Smooth muscle cell (in vitro differentiated cells): ENCODE measurements around the gene FCSK. TPM values are rescaled to one million over a fixed set of nuclear protein-coding genes. Genes with fewer than 3 reads are reported as not detected.

Experiments used
- DNase-seq: peaks from one replicate; lab custom pipeline; 2025; ENCODE audit not compliant: unreplicated experiment; lab: John Stamatoyannopoulos, UW
- H2AFZ ChIP-seq: fragments of 200-600 bp; sonication (generic); 2 replicates; pipeline ENCODE4 v1.6.0; 2016; ENCODE audit warnings: antibody characterized with exemption, low read depth, mild to moderate bottlenecking
- H3F3A ChIP-seq: fragments of 200-600 bp; sonication (generic); 2 replicates; pipeline ENCODE4 v1.6.0; 2017; ENCODE audit warnings: antibody characterized with exemption, low read depth
- H3K27ac ChIP-seq: fragments of 200-600 bp; sonication (generic); 2 replicates; pipeline ENCODE4 v1.5.1; 2016; ENCODE audit warnings: low read depth, mild to moderate bottlenecking
- H3K27me3 ChIP-seq: fragments of 200-600 bp; sonication (generic); 2 replicates; pipeline ENCODE4 v1.6.1; 2016; ENCODE audit warnings: low read depth, mild to moderate bottlenecking
- H3K36me3 ChIP-seq: fragments of 200-600 bp; sonication (generic); 2 replicates; pipeline ENCODE4 v1.5.1; 2016; ENCODE audit warnings: low read depth
- H3K4me1 ChIP-seq: fragments of 200-600 bp; sonication (generic); 2 replicates; pipeline ENCODE4 v1.5.1; 2016; ENCODE audit warnings: low read depth
- H3K4me2 ChIP-seq: fragments of 200-600 bp; sonication (generic); 2 replicates; pipeline ENCODE4 v1.6.0; 2016; ENCODE audit warnings: mild to moderate bottlenecking
- H3K4me3 ChIP-seq: fragments of 200-600 bp; sonication (generic); 2 replicates; pipeline ENCODE4 v1.5.1; 2016; ENCODE audit warnings: mild to moderate bottlenecking
- H3K79me2 ChIP-seq: fragments of 200-600 bp; sonication (generic); 2 replicates; pipeline ENCODE4 v1.6.0; 2016; ENCODE audit warnings: low read depth, mild to moderate bottlenecking
- H3K9ac ChIP-seq: fragments of 200-600 bp; sonication (generic); 2 replicates; pipeline ENCODE4 v1.6.0; 2016; ENCODE audit warnings: low read depth
- H3K9me3 ChIP-seq: fragments of 200-600 bp; sonication (generic); replicated peaks from 2 replicates; pipeline ENCODE4 v1.5.1; 2016; ENCODE audit warnings: low read depth
- H4K20me1 ChIP-seq: fragments of 200-600 bp; sonication (generic); 2 replicates; pipeline ENCODE4 v1.6.0; 2016; ENCODE audit warnings: low read depth
- WGBS: methylation state at CpG from one replicate; pipeline ENCODE4 v1.1.7; 2016; ENCODE audit warnings: low lambda C conversion rate; 5-methylcytosine and 5-hydroxymethylcytosine counted together
- polyA plus RNA-seq: library from polyadenylated mRNA; unstranded; fragments of >200 nt; fragmentation: Nextera tagmentation; extraction: Ambion mirVana; gene quantifications from 2 replicates; pipeline ENCODE4 v1.2.1, GENCODE V29; 2016
- total RNA-seq: library from RNA; depleted of rRNA; stranded (reverse); fragments of >200 nt; gene quantifications from 2 replicates; pipeline ENCODE4 v1.2.3, GENCODE V29; 2014
- TF ChIP-seq, protein P1 (sequence below): fragments of 200-600 bp; sonication (generic); IDR thresholded peaks from 2 replicates; pipeline ENCODE4 v1.5.1; 2017; ENCODE audit warnings: borderline replicate concordance, mild to moderate bottlenecking, antibody characterized with exemption; ENCODE audit not compliant: insufficient read depth, poor library complexity, severe bottlenecking

Gene FCSK
- total and polyA plus RNA-seq, 2 experiments from 2014 or later, result 4.8 to 16.5 TPM

DNA sequence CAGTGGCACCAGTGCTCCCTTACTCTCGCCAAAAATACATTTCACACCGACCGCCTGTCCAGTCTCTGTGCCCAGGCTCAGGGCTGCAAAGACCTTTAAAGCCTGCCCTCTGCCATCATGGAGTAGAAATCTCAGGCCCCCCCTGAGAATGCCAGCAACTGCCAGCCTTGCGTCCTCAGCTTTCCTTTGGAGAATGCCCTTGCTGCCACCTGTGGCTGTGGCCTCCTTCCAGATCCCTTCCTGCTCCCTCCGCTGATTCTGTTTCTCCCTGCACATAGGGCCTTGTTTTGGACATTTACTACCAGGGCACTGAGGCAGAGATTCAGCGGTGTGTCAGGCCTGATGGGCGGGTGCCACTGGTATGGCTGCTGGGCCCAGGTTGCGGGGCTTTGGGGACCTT is 13.2 kb downstream of the FCSK start:
- Histone ChIP-seq H3F3A (no peaks in the 10 kb centered on the region), H2AFZ (no peak overlapping the region), H3K4me2 (no peak overlapping the region), H3K36me3 (no peaks in the 10 kb centered on the region), H3K27ac (no peak overlapping the region), H3K4me1 (no peaks in the 10 kb centered on the region), H3K4me3 (no peak overlapping the region), H3K79me2 (no peaks in the 10 kb centered on the region), H3K27me3 (no peaks in the 10 kb centered on the region), H4K20me1 (no peaks in the 10 kb centered on the region), H3K9me3 (no peaks in the 10 kb centered on the region), H3K9ac (no peak overlapping the region)
- TF ChIP-seq, protein P1, sequence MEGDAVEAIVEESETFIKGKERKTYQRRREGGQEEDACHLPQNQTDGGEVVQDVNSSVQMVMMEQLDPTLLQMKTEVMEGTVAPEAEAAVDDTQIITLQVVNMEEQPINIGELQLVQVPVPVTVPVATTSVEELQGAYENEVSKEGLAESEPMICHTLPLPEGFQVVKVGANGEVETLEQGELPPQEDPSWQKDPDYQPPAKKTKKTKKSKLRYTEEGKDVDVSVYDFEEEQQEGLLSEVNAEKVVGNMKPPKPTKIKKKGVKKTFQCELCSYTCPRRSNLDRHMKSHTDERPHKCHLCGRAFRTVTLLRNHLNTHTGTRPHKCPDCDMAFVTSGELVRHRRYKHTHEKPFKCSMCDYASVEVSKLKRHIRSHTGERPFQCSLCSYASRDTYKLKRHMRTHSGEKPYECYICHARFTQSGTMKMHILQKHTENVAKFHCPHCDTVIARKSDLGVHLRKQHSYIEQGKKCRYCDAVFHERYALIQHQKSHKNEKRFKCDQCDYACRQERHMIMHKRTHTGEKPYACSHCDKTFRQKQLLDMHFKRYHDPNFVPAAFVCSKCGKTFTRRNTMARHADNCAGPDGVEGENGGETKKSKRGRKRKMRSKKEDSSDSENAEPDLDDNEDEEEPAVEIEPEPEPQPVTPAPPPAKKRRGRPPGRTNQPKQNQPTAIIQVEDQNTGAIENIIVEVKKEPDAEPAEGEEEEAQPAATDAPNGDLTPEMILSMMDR, result no peak
- no peak for DNase-seq
- WGBS, result 99% methylated on average over 8 of the region's 8 CpGs

DNA sequence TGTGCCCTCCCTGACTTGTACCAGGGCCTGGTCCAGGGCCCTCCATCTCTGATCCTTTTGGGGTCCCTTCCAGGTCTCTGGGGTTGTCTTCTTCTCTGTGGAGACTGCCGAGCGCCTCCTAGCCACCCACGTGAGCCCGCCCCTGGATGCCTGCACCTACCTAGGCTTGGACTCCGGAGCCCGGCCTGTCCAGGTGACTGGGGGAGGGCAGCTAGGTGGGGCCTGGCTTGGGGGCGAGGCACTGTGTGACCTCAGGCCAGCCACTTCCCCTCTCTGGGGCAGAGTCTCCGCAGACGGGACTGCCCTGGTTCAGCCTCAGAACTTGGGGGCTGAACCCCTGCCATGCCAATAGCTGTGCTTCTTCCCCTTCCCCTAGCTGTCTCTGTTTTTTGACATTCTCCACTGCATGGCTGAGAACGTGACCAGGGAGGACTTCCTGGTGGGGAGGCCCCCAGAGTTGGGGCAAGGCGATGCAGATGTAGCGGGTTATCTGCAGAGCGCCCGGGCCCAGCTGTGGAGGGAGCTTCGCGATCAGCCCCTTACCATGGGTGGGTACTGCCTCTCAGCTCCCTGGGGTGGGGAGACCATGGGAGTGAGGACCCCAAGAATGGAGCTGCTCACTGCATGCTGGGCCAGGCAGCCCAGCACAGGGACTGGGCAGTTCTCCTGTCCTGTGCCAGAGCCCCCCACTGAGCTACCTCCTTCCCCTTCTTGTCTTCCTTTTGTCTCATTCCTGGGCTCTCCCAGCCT is 14.6 kb downstream of the FCSK start:
- Histone ChIP-seq H3K27ac (no peak overlapping the region), H3K27me3 (no peaks in the 10 kb centered on the region), H3K79me2 (no peaks in the 10 kb centered on the region), H2AFZ (no peak overlapping the region), H3K4me2 (no peak overlapping the region), H3K9me3 (no peaks in the 10 kb centered on the region), H3K36me3 (no peaks in the 10 kb centered on the region), H3K9ac (no peak overlapping the region), H3F3A (no peaks in the 10 kb centered on the region), H3K4me3 (no peak overlapping the region), H4K20me1 (no peaks in the 10 kb centered on the region), H3K4me1 (no peaks in the 10 kb centered on the region)
- DNase-seq, result no peak
- TF ChIP-seq, protein P1, result no peak
- WGBS, result 94% methylated on average over 16 of the region's 16 CpGs

DNA sequence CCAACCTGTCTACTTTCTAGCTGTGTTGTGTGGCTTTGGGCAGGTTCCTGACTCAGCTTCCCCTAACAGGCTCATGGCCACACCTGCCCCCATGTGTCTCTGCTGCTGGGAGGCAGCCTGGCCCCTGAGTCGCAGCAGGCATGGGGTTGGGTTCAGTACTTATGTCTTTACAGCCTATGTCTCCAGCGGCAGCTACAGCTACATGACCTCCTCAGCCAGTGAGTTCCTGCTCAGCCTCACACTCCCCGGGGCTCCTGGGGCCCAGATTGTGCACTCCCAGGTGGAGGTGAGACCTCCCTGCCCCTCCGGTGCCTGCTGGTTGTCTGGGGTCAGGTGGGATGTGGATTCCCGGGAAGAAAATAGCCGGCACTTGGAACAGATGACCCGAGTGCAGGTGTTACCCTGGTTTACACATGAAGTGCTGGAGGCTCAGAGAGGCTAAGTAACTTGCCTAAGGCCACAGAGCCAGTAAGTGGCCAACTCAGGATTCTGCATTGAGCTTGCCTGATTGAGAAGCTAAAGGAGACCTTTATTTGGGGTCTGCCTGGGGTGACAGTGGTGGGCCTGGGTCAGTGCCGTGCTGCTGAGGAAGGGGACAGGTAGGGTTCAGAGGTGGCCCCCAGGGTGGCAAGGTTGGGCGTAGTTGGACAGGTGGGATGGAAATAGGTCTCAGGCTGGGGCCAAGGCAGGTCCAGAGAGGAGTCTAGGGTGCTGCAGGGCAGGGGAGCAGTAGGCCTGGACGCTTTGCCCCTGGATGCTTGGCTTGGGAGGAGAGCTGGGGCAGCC is 15.9 kb downstream of the FCSK start:
- no peaks in the 10 kb centered on the region for H3K9me3 ChIP-seq
- no peaks in the 10 kb centered on the region for H3K36me3 ChIP-seq
- TF ChIP-seq, protein P1, result no peak
- no peaks in the 10 kb centered on the region for H3K79me2 ChIP-seq
- no peak overlapping the region for H3K9ac ChIP-seq
- DNase-seq, result no peak
- no peak overlapping the region for H3K27ac ChIP-seq
- no peak overlapping the region for H3K4me3 ChIP-seq
- no peaks in the 10 kb centered on the region for H3K4me1 ChIP-seq
- WGBS, result 94% methylated on average over 10 of the region's 10 CpGs
- H2AFZ ChIP-seq, result no peak overlapping the region
- H3K4me2 ChIP-seq, result no peak overlapping the region
- no peaks in the 10 kb centered on the region for H3F3A ChIP-seq
- H3K27me3 ChIP-seq, result no peaks in the 10 kb centered on the region
- H4K20me1 ChIP-seq, result no peaks in the 10 kb centered on the region
